ENCODE data around the gene TSPAN5. TPM values are rescaled to one million over a fixed set of nuclear protein-coding genes. Genes with fewer than 3 reads are reported as not detected.

TSPAN5 gene
- total RNA-seq, 1 donor from 2014 or later: 35.4 TPM

GRCh38 chr4:98585596-98585995 lies 72.8 kb downstream of the TSPAN5 start:
- DNase-seq: no peak

- no peak for DNase-seq
These were observed 74.1 kb downstream of the TSPAN5 start for GRCh38 chr4:98584265-98584664.

GRCh38 chr4:98583265-98583664 lies 75.1 kb downstream of the TSPAN5 start:
- DNase-seq: no peak

- no peak for DNase-seq
These were observed 77.3 kb downstream of the TSPAN5 start for GRCh38 chr4:98581126-98581525.

GRCh38 chr4:98577956-98578355 lies 80.5 kb downstream of the TSPAN5 start:
- no peak for DNase-seq

- DNase-seq: no peak
These were observed 83.6 kb downstream of the TSPAN5 start for GRCh38 chr4:98574816-98575215.

GRCh38 chr4:98573791-98574190 lies 84.6 kb downstream of the TSPAN5 start:
- DNase-seq: no peak

- DNase-seq: peak; percentile 67
These were observed 85.7 kb downstream of the TSPAN5 start for GRCh38 chr4:98572697-98573096.

- DNase-seq: no peak
These were observed 87.1 kb downstream of the TSPAN5 start for GRCh38 chr4:98571161-98571786.

- DNase-seq: no peak
These were observed 88.1 kb downstream of the TSPAN5 start for GRCh38 chr4:98570151-98570797.

GRCh38 chr4:98568941-98569663 lies 89.3 kb downstream of the TSPAN5 start:
- peak; percentile 67 for DNase-seq

- no peak for DNase-seq
These were observed 90.8 kb downstream of the TSPAN5 start for GRCh38 chr4:98567611-98568010.

GRCh38 chr4:98566361-98567008 lies 91.9 kb downstream of the TSPAN5 start:
- DNase-seq: peak; percentile 79

- DNase-seq: peak; percentile 75
These were observed 92.6 kb downstream of the TSPAN5 start for GRCh38 chr4:98565681-98566301.

GRCh38 chr4:98564852-98565251 lies 93.6 kb downstream of the TSPAN5 start:
- no peak for DNase-seq

GRCh38 chr4:98560321-98560720 lies 98.1 kb downstream of the TSPAN5 start:
- no peak for DNase-seq

GRCh38 chr4:98558471-98559169 lies 99.8 kb downstream of the TSPAN5 start:
- DNase-seq: no peak

- DNase-seq: no peak
These were observed 101.1 kb downstream of the TSPAN5 start for GRCh38 chr4:98557194-98557892.

- DNase-seq: no peak
These were observed 102.0 kb downstream of the TSPAN5 start for GRCh38 chr4:98556451-98556850.

GRCh38 chr4:98555798-98556445 lies 102.5 kb downstream of the TSPAN5 start:
- DNase-seq: no peak
